B cell (primary cell): ENCODE results near the gene TKT. TPM values are rescaled to one million over a fixed set of nuclear protein-coding genes. Genes with fewer than 3 reads are reported as not detected.

Source experiments
- ATAC-seq: fragments of 200-7000 bp; cut with Tn5 transposase; one replicate; pipeline ENCODE4 v1.10.0; 2021; ENCODE audit warnings: low read depth, mild to moderate bottlenecking, moderate number of reproducible peaks, moderate library complexity
- CTCF ChIA-PET: fragments of 350-600 bp; sonication (Branson Sonifier 250); formaldehyde crosslinking; loops from one replicate; lab custom pipeline; 2021; ENCODE audit warnings: antibody characterized with exemption, inconsistent platforms; lab: Charles Lee
- POLR2A ChIA-PET: fragments of 350-600 bp; sonication (Branson Sonifier 250); formaldehyde crosslinking; loops from one replicate; lab custom pipeline; 2021; ENCODE audit warnings: antibody characterized with exemption; lab: Charles Lee
- DNase-seq: peaks from one replicate; pipeline ENCODE4 v3.0.0; 2013
- H2AFZ ChIP-seq: 2 replicates; pipeline ENCODE4 v1.6.1; 2012; ENCODE audit warnings: mild to moderate bottlenecking, low read depth, low read length; ENCODE audit not compliant: insufficient read depth, poor library complexity, severe bottlenecking
- H3K27ac ChIP-seq, 2 donors: 1 replicate in 1 of 2; 2 replicates in 1 of 2; pipeline ENCODE4 v1.5.1; 2012 to 2013; ENCODE audit warnings: low read length in 2 of 2, mild to moderate bottlenecking in 2 of 2, moderate library complexity in 1 of 2
- H3K27me3 ChIP-seq, 4 experiments: fragments of 200-600 bp in 1 of 4; sonication (generic) in 1 of 4; replicated peaks in 1 of 4; 1 replicate in 2 of 4; 2 replicates in 2 of 4; pipeline versions ENCODE4 v1.6.1 to v1.7.0; 2013 to 2016; ENCODE audit warnings: low read length in 3 of 4, mild to moderate bottlenecking in 2 of 4, mixed read lengths in 1 of 4, moderate library complexity in 1 of 4; ENCODE audit not compliant: insufficient read depth in 4 of 4, control insufficient read depth in 3 of 4; ENCODE audit errors: control extremely low read depth in 1 of 4
- H3K36me3 ChIP-seq, 2 experiments: replicated peaks in 1 of 2; 1 replicate in 1 of 2; 2 replicates in 1 of 2; pipeline versions ENCODE4 v1.6.1 to v1.7.1; 2013; ENCODE audit warnings: low read length in 1 of 2; ENCODE audit not compliant: insufficient read depth in 2 of 2, control insufficient read depth in 1 of 2; ENCODE audit errors: control extremely low read depth in 1 of 2, extremely low read depth in 1 of 2
- H3K4me1 ChIP-seq, 2 donors: fragments of 200-600 bp in 1 of 2; sonication (generic) in 1 of 2; 1 replicate in 1 of 2; 2 replicates in 1 of 2; pipeline versions ENCODE4 v1.5.1 to v1.6.1; 2013 to 2017; ENCODE audit warnings: low read length in 2 of 2; ENCODE audit not compliant: control insufficient read depth in 2 of 2, insufficient read depth in 2 of 2
- H3K4me2 ChIP-seq: replicated peaks from 2 replicates; pipeline ENCODE3; 2012; ENCODE audit warnings: mild to moderate bottlenecking, low read depth, low read length; ENCODE audit not compliant: poor library complexity, severe bottlenecking
- H3K4me3 ChIP-seq, 5 experiments: fragments of 200-600 bp in 1 of 5; sonication (generic) in 1 of 5; 1 replicate in 3 of 5; 2 replicates in 2 of 5; pipeline versions ENCODE4 v1.5.1 to v1.7.0; 2011 to 2016; ENCODE audit warnings: low read length in 4 of 5, mild to moderate bottlenecking in 4 of 5, low read depth in 2 of 5, control low read depth in 1 of 5, moderate library complexity in 1 of 5; ENCODE audit not compliant: insufficient read depth in 1 of 5; ENCODE audit errors: control extremely low read depth in 1 of 5, extremely low read depth in 1 of 5
- H3K79me2 ChIP-seq: fragments of 200-600 bp; sonication (generic); one replicate; pipeline ENCODE4 v1.6.0; 2016; ENCODE audit warnings: low read length; ENCODE audit not compliant: control insufficient read depth, insufficient read depth
- H3K9ac ChIP-seq: fragments of 200-600 bp; sonication (generic); 2 replicates; pipeline ENCODE4 v1.6.1; 2017; ENCODE audit warnings: mild to moderate bottlenecking, low read length, moderate library complexity
- H3K9me3 ChIP-seq, 3 donors: one replicate each; pipeline versions ENCODE4 v1.6.1 to v1.7.1; 2013; ENCODE audit warnings: low read length in 2 of 3; ENCODE audit not compliant: control insufficient read depth in 2 of 3, insufficient read depth in 1 of 3; ENCODE audit errors: control extremely low read depth in 1 of 3
- H4K20me1 ChIP-seq: 2 replicates; pipeline ENCODE4 v1.6.0; 2012; ENCODE audit warnings: mild to moderate bottlenecking, low read length; ENCODE audit not compliant: insufficient read depth, control insufficient read depth, poor library complexity, severe bottlenecking
- H3K27ac Mint-ChIP-seq: one replicate; pipeline ENCODE4 v1.8.0; 2021; ENCODE audit warnings: mixed read lengths
- H3K27me3 Mint-ChIP-seq: one replicate; pipeline ENCODE4 v1.8.0; 2021; ENCODE audit warnings: mixed read lengths
- H3K4me1 Mint-ChIP-seq: one replicate; pipeline ENCODE4 v1.8.0; 2021; ENCODE audit warnings: mixed read lengths
- H3K4me3 Mint-ChIP-seq: one replicate; pipeline ENCODE4 v1.8.0; 2021; ENCODE audit warnings: mixed read lengths
- H3K9me3 Mint-ChIP-seq: one replicate; pipeline ENCODE4 v1.8.0; 2022; ENCODE audit warnings: mixed read lengths; ENCODE audit not compliant: insufficient read depth
- EZH2 ChIP-seq: IDR thresholded peaks from 2 replicates; pipeline ENCODE4 v1.6.1; 2012; ENCODE audit warnings: borderline replicate concordance, low read depth, mild to moderate bottlenecking, moderate library complexity, low read length; ENCODE audit not compliant: insufficient read depth, poor library complexity, severe bottlenecking
- WGBS: methylation state at CpG from one replicate; pipeline ENCODE4 v1.1.5; 2013; ENCODE audit warnings: missing lambda C conversion rate; ENCODE audit not compliant: insufficient coverage; 5-methylcytosine and 5-hydroxymethylcytosine counted together
- intact Hi-C: fragments of 100-400 bp; cut with micrococcal nuclease; formaldehyde crosslinking; loops from one replicate; pipeline ENCODE4 v1.10.0; 2022
- polyA plus RNA-seq: library from polyadenylated mRNA; depleted of rRNA; stranded (reverse); fragments of >200 nt; gene quantifications from 2 replicates; pipeline ENCODE4 v1.2.3, GENCODE V29; 2012
- total RNA-seq, 2 donors: library from RNA; stranded (reverse); fragments of 120-200 nt in 1 of 2; gene quantifications; 1 replicate in 1 of 2; 2 replicates in 1 of 2; pipeline versions ENCODE4 v1.2.3 to v1.2.4, GENCODE V29; 2013 to 2022
- TF ChIP-seq, protein P1 (sequence below): fragments of 200-600 bp; IDR thresholded peaks from one replicate; pipeline ENCODE4 v1.8.0; 2022; ENCODE audit warnings: antibody characterized with exemption, mild to moderate bottlenecking

TKT gene
- total and polyA plus RNA-seq, 2 donors (not counting 1 experiment from before 2014, with no cell fraction given) = 69.5 to 81.0 TPM

DNA sequence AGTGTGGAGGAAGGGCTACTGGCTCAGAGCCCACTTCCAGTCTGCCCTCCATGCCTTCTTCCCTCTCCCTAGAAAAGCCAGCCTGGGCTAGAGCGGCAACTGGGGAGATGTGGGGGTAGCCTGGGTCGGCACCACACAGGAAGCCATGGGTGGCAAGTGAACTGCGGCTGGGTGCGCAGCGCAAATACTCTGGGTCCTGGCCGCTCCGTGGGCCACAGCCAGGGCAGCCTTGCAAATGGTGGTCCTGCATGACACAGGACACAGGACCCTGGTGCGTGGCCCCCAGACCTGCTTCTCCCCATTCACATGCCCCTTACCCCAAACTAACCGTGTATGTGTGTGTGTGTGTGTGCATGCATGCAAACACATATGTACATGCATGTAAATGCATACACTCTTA, 69.1 kb downstream of the TKT start:
- intact Hi-C loops = no loop called here
- WGBS = 100% methylated on average over 6 of the region's 9 CpGs
- Histone ChIP-seq H3K4me2 (no peak overlapping the region), H3K9me3 (no peaks in the 10 kb centered on the region), H3K4me1 (peaks cover 5 to 24% of the 10 kb centered on the region in 2 donors), H4K20me1 (peaks cover 15% of the 10 kb centered on the region), H3K36me3 (peaks cover 8 to 84% of the 10 kb centered on the region in 2 experiments), H3K9ac (no peak overlapping the region), H3K27ac (no peak overlapping the region), H3K4me3 (no peak overlapping the region), H3K27me3 (no peaks in the 10 kb centered on the region), H3K79me2 (peaks cover 5% of the 10 kb centered on the region), H2AFZ (no peak overlapping the region)
- no peak for DNase-seq
- Mint-ChIP-seq H3K27me3 (no peaks in the 10 kb centered on the region), H3K9me3 (no peaks in the 10 kb centered on the region), H3K4me3 (no peak overlapping the region), H3K4me1 (peaks cover 16% of the 10 kb centered on the region), H3K27ac (no peak overlapping the region)
- no peak for ATAC-seq
- no peak for TF ChIP-seq EZH2
- TF ChIP-seq, protein P1, sequence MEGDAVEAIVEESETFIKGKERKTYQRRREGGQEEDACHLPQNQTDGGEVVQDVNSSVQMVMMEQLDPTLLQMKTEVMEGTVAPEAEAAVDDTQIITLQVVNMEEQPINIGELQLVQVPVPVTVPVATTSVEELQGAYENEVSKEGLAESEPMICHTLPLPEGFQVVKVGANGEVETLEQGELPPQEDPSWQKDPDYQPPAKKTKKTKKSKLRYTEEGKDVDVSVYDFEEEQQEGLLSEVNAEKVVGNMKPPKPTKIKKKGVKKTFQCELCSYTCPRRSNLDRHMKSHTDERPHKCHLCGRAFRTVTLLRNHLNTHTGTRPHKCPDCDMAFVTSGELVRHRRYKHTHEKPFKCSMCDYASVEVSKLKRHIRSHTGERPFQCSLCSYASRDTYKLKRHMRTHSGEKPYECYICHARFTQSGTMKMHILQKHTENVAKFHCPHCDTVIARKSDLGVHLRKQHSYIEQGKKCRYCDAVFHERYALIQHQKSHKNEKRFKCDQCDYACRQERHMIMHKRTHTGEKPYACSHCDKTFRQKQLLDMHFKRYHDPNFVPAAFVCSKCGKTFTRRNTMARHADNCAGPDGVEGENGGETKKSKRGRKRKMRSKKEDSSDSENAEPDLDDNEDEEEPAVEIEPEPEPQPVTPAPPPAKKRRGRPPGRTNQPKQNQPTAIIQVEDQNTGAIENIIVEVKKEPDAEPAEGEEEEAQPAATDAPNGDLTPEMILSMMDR = no peak
- CTCF ChIA-PET = interaction anchor here (1.4 to 1.5 kb wide), 2 partner anchors 17 to 52 kb away, joined by 3 read pairs; no protein-coding TSS in a partner anchor
- POLR2A ChIA-PET = no interaction called here

DNA sequence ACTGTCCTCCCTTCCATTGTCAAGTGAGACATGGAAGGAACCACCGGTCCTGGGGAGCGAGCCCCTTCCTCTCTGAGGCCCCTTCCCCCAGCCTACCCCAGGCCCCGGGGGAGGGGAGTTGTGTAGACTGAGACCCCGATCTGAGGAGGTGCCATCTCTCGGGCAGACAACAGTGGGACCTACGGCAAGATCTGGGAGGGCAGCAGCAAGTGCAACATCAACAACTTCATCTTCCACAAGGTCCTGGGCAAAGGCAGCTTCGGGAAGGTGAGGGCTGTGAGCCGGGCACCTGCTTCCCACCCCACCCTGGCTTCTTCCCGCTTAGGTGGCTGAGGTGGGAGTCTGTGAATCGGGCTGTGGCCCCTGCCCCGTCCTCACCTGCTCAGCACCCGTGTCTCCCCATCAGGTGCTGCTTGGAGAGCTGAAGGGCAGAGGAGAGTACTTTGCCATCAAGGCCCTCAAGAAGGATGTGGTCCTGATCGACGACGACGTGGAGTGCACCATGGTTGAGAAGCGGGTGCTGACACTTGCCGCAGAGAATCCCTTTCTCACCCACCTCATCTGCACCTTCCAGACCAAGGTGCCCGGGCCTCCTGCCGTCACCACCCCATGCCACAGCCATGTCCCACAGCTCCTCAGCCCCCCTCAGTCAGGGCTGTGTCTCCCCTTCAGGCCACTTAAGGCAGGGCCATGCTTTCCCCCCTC, 69.9 kb downstream of the TKT start:
- no peaks in the 10 kb centered on the region for H3K9me3 ChIP-seq
- peaks cover 5% of the 10 kb centered on the region for H3K79me2 ChIP-seq
- H3K27ac Mint-ChIP-seq = no peak overlapping the region
- H3K27ac ChIP-seq = no peak overlapping the region
- H3K4me1 ChIP-seq = peaks cover 12 to 26% of the 10 kb centered on the region in 2 donors
- H4K20me1 ChIP-seq = peaks cover 19% of the 10 kb centered on the region
- H3K9ac ChIP-seq = no peak overlapping the region
- POLR2A ChIA-PET = no interaction called here
- no peaks in the 10 kb centered on the region for H3K27me3 Mint-ChIP-seq
- intact Hi-C loops = no loop called here
- WGBS = 99% methylated on average over 13 of the region's 20 CpGs
- no peaks in the 10 kb centered on the region for H3K27me3 ChIP-seq
- H3K9me3 Mint-ChIP-seq = no peaks in the 10 kb centered on the region
- no peak for ATAC-seq
- H3K4me3 ChIP-seq = no peak overlapping the region
- peaks cover 8 to 89% of the 10 kb centered on the region in 2 experiments for H3K36me3 ChIP-seq
- H3K4me1 Mint-ChIP-seq = peaks cover 22% of the 10 kb centered on the region
- DNase-seq = no peak
- TF ChIP-seq, protein P1 = no peak
- TF ChIP-seq EZH2 = no peak
- CTCF ChIA-PET = no interaction called here
- H2AFZ ChIP-seq = no peak overlapping the region
- H3K4me3 Mint-ChIP-seq = no peak overlapping the region
- H3K4me2 ChIP-seq = no peak overlapping the region
